ENCODE measurements around the gene ATP10A.

- no peak for TF ChIP-seq CTCF (IDR thresholded peaks at IDR 0.05)
- TF ChIP-seq POLR2AphosphoS5 (IDR thresholded peaks at IDR 0.05; ENCODE audit: insufficient read depth in 1 of 2, low read depth in 1 of 2), result no peak
- TF ChIP-seq POLR2A (IDR thresholded peaks at IDR 0.05), result no peak
Measured at GRCh38 chr15:25679492-25679891, 183.6 kb downstream of the ATP10A start.
